Right ventricle myocardium inferior (tissue), 1 donor: ENCODE results near the gene ZNF3. TPM values are rescaled to one million over a fixed set of nuclear protein-coding genes. Genes with fewer than 3 reads are reported as not detected.

Experiments used
- ATAC-seq: fragments of 200-7000 bp; cut with Tn5 transposase; one replicate; pipeline ENCODE4 v1.9.1; 2020; ENCODE audit warnings: mild to moderate bottlenecking, moderate library complexity
- DNase-seq: peaks from one replicate; pipeline ENCODE4 v3.0.0; 2021; ENCODE audit errors: missing footprints
- intact Hi-C: fragments of 100-400 bp; cut with DNase I; formaldehyde crosslinking; loops from one replicate; pipeline ENCODE4 v1.11.0; 2022
- total RNA-seq: library from RNA; stranded (reverse); fragmentation: NEBNext Ultra II Directional; extraction: Animal tissue kit (Norgen Biotek cat#: 25700); gene quantifications from one replicate; pipeline ENCODE4 v1.2.1, GENCODE V29; 2021
- donor health status: DM: no; HTN: yes; CAD: no; lungs with severe emphysema.

ZNF3 gene
- total RNA-seq, 1 donor from 2014 or later = 14.6 TPM

DNA sequence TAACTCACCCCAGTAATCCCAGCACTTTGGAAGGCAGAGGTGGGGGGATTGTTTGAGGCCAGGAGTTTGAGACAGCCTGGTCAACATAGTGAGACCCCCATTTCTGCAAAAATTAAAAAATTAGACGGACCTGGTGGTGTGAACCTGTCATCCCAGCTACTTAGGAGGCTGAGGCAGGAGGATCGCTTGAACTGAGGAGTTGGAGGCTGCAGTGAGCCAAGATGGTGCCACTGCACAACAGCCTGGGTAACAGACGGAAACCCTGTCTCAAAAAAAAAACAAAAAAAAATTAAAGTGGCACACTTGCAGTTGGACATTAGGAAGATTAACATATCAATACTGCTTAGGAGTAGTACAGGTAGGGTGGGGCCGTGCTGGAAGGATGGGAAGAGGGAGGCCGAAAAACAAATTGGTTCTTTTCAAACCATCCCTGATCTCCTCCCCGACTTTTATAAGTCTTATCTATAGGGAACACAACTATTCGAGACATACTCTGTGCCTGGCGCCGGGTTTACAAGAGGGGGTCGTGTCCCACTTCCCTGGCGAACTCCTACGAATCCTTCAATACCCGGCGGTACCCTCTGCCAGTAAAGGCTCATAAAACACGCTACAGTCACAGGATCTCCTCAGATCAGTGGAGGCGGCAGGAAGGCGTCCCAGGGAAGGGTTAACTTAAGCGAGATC, 37.0 kb upstream of the ZNF3 start:
- ATAC-seq (no peak), DNase-seq (no peak)
- intact Hi-C loops = loop anchor here (1.0 kb wide), 1 partner anchor 18 kb away; no protein-coding TSS in a partner anchor

DNA sequence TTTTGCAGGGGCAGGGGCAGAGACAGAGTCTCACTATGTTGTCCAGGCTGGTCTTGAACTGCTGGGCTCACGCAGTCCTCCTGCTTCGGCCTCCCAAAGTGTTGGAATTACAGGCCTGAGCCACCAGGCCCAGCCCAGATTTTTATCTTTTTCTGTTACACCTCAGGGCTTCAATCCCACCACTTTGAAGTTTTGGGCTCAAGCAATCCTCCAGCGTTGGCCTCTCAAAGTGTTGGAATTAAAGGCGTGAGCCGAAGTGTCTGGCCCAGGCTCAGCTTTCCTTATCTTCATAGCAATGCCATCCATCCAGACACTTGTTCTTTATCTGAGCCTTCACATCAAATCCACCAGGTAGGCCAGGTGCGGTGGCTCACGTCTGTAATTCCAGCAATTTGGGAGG, 33.5 kb upstream of the ZNF3 start:
- intact Hi-C loops = no loop called here
- DNase-seq (no peak), ATAC-seq (no peak)

DNA sequence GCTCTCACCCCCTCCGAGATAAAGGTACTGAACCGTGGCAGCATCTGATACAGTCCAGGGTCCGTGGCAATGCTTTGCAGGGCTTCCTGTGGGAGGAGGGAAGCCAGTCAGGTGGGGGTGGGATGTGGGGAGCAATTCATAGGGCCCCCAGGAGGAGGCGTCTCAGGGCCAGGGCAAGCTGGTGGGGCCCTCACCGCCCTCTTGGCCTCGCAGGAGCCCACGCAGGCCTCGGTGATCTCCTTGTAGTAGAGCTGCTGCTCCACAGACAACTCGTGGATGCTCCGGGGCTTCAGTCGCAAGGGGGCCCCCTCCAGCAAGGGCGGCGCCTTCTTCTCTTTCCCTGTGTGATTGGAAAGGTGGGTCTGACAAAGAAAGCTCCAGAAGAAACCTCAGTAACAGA, 30.4 kb upstream of the ZNF3 start:
- ATAC-seq = no peak
- intact Hi-C loops = no loop called here

DNA sequence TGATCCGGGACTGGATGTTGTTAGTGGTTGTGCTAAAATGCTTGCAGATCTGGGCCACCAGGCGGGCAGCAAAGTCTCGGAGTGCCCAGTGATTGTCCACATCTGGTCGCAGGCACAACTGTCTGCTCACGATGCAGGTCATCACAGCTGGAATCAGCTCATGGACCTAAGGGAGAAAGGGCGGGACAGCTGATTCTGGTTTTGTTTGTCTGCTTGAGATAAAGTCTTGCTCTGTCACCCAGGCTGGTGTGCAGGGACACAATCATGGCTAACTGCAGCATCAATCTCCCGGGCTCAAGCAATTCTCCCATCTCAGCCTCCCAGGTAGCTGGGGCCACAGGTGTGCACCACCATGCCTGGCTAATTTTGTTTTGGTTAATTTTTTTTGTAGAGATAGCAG, 29.6 kb upstream of the ZNF3 start:
- ATAC-seq = no peak
- intact Hi-C loops = no loop called here

More for the DNA sequence above, 30.4 kb upstream of the ZNF3 start:
- DNase-seq = no peak

DNA sequence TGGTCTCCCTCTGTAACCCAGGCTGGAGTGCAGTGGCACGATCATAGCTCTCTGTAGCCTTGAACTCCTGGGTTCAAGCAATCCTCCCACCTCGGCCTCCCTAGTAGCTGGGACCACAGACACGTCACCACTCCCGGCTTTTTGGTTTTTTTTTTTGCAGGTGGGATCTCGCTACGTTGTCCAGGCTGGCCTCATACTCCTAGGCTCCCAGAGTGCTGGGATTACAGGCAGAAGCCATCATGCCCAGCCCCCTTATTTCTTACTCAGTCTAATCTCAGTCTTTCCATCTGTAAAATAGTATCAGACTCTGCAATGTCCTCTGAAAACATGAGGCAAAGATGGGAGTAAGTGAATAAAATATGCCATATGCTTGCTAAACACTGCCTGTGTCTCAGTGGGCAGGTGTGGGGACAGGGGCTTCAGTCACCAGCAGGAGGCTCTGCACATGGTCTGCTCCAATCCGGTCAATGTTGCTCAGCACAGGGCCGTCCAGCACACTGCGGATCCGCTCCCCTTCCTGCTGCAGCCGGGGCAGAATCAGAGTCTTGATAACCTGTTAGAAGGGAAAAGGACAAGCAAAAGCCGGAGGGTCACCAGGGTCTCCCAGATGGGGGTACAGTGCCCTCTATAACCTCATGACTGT, 28.1 kb upstream of the ZNF3 start:
- no peak for DNase-seq
- intact Hi-C loops = no loop called here
- no peak for ATAC-seq

More for the DNA sequence above, 29.6 kb upstream of the ZNF3 start:
- no peak for DNase-seq

DNA sequence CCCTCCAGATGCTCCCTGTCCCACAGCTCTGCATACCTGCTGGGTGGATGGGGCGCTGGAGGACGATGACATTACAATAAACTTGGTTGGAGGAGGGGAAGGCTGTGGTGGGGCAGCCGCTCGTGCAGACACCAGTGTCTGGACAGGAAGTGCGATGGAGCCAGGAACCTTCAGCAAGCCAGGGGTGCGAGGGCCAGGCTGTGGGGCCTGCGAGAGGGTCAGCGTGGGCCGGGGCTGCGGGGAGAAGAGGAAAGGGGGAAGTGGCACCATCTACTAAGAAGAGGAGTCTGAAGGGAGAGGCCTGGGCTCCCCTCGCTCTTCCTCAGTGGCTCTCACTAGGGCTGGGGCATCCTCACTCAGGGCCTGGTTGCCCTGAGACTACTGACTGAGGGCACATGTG, 26.4 kb upstream of the ZNF3 start:
- intact Hi-C loops = no loop called here
- ATAC-seq = no peak
- DNase-seq = no peak

DNA sequence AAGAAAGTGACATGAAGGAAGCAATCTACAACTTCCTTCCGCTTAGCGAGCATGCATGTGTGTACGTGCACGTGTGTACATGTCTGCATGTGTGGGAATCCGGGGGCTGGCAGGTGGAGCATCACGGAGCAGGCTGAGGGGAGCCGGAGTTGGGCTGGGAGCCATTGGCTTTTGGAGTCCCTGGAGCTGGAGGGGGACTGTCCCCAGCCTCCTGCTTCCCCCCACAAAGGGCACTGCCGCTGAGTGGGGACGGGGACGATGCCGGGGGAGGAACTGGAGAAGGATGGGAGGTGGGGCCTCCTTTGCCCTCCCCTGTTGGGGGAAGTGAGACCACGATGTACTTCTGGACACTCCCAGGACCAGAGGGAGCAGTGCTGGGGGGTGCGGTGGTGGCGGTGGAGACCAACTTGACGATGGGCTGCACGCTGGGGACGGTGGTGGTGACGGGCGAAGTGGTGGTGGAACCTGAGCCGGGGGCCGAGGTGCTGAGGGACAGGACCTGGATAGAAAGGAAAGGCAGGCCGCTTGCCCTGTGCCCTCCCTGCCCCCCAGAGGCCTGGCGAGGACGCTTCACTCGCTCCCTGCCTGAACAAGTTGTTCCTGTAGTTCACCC, 25.7 kb upstream of the ZNF3 start:
- DNase-seq (no peak), ATAC-seq (no peak)
- intact Hi-C loops = no loop called here

DNA sequence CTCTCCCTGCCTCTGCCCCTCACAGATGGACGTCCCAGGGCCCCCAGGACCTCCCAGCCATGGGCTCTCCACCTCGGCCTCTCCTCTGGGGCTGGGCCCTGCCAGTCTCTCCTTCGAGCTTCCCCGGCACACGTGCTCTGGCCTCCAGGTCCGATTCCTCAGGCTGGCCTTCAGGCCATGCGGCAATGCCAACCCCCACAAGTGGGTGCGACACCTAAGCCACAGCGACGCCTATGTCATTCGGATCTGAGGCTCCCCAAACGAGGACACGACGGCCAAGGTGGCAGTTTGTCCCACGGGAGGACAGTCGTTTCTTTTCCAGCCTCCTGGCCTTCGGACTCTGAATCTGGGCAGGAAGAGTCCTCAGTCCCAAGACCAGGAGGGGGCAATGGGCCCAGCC, 25.1 kb upstream of the ZNF3 start:
- ATAC-seq = no peak
- no peak for DNase-seq
- intact Hi-C loops = no loop called here

DNA sequence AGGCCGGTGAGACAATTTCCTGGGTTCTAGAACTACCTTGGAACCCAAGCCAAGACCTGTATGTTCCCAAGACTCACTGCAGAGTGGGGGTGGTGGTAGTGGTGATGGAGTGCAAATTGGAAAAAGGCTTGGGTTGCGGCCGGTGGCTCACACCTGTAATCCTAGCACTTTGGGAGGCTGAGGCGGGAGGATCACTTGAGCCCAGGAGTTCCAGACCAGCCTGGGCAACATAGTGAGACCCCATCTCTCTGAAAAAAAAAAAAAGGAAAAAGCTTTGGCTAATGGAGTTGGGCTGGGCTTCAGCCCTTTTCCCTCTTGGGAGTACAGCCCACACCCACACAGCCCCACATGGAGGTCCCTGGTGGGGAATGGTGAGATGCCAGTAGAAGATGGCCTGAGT, 24.0 kb upstream of the ZNF3 start:
- no peak for DNase-seq
- intact Hi-C loops = no loop called here
- no peak for ATAC-seq

DNA sequence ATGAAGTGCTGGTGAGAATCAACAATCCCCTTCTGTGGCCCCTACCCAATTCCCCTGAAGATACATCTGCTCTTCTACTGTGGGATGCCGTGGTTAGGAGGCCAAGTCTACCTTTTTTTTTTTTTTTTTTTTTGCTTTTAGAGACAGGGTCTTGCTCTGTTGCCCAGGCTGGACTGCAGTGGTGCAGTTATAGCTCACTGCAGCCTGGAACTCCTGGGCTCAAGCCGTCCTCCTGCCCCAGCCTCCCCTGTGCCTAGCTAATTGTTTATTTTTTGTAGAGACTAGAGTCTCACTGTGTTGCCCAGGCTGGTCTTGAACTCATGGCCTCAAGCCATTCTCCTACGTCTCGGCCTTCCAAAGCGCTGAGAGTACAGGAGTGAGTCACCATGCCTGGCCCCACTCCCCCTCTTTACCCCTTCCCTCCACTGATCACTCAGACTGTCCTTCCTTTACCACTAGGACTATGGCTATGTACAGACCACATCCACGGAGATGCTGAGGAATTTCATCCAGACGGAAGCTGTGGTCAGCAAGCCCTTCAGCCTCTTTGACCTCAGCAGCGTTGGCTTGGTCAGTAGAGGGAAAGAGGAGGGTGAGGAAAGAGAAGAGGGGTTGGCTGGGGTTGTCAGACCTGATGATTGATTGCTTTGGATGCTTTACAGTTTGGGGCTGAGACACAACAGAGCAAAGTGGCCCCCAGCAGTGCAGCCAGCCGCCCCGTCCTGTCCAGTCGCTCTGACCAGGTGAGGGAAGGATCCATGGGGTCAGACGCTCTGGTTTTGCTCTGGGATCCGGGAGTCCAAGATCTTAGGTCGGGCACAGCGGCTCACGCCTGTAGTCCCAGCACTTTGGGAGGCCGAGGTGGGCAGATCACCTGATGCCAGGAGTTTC, 21.7 kb upstream of the ZNF3 start:
- intact Hi-C loops = no loop called here
- ATAC-seq (no peak), DNase-seq (no peak)

DNA sequence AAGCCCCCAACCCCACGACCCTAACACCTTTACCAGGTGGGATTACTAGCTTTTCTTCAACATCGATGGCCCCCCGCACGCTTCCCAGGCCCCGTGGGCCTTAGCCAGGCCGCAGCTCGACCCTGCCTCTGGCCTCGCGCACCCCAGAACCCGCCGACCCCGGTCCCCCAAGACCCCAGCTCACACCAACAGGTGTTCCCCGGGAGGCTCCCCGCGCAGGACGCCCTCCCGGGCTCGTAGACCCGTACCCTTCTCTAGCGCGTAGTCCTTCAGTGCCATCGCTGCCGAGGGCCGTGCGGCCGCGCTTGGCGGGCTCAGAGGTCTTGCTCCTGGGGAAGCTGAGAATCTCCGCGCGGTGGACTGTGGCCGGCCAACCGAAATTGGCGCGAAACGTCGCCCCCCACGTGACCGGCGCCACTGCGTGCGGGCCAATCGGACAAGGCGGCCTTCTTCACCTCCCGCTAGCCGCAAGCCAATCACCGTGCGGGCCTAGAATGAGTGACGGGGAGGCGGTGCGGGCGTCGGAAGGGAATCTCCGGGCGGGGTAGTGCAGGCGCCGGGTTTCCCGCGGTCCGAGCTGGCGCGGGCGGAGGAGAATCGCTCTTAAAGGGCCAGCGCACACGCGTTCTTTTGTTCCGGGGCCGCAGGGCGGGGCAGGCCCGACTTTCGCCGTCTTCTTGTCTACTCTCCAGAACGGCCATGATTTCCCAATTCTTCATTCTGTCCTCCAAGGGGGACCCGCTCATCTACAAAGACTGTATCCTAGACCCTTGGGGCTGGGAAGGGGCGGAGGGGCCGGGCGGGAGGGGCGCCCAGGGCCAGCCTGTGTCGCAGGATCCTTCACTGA, 19.7 kb upstream of the ZNF3 start, which contains the start of the genes AP4M1 and MCM7:
AP4M1 (plus strand) TSS at position 628 of the 847 bp plus-strand sequence; CDS start at position 700, 72 bp downstream.
MCM7 (minus strand) TSS at position 382 of the 847 bp plus-strand sequence; CDS start at position 279, 103 bp downstream.
- intact Hi-C loops = loop anchor here (1.0 kb wide), 1 partner anchor 52 kb away; the partner anchor contains the start of gene ZSCAN21
- peak; percentile 100 for DNase-seq
- ATAC-seq = peak; percentile 97

DNA sequence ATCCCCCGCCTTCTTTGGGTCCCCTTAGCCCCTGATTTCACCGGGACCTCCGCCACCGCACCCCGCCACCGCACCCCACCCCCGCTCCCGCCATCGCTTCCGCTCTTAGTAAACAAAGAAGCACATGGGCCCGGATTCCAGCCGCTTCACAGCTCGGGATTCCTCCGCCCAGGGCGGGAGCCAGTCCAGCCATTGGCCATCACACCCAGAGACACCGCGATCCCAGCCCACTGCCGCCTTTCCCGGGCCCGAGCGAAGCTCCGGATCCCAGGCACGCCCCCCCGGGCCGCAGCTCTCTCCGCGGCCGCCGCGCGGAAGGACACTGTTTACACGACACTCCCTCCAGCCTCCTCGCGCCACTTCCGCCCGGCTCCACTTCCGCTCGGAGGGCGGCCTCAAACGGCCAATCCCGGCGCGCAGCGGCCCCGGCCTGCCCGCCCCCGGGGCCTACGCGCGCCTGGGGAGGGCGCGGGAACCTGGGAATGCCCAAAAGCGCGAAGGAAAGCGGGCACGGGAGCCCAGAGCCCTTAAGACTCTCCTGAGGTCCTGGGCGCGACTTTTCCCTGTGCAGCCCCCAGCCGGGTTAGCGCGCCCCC, 19.0 kb upstream of the ZNF3 start:
- ATAC-seq (peak; percentile 92), DNase-seq (peak; percentile 96)
- intact Hi-C loops = loop anchor here (1.0 kb wide), 3 partner anchors 18 to 51 kb away; partner anchors contain the start of genes CNPY4, TAF6 and ZSCAN21

DNA sequence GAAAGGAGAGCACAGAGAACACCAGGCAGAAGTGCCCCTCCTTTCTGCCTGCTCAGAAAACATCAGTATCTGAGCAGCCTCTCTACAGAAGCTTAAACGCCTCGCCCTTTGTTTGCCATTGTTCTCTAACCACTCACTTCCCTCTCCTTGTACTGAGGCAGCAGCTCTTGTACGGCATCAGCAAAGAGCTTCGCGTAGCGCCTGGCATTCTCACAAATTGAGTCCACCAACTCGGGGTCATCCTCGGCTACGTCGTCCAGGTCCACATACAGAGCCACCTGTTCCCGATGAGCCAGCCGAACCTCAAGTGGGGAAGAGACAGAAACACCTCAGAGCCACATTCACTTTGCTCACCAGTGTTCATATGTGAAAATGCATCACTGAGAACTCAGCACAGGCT, 17.9 kb upstream of the ZNF3 start:
- ATAC-seq = no peak
- intact Hi-C loops = no loop called here
- no peak for DNase-seq

DNA sequence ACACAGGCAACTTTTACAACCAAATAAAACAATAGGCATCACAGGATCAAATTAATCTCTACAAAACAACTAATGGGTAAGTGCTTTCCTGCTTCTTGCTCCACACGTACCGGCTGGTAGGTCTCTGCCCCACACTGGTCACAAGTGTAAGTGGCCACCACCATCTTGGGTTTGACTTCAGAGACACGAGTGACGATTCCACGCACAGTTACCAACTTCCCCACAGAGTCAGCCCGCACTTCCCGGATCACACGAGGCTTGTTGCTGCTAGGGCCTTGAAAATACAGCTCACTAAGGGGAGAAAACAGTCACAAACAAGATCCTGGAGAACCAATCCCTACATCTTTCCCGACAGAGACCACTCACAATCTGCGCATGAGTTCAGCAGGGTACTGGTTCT, 17.4 kb upstream of the ZNF3 start:
- ATAC-seq = no peak
- DNase-seq = no peak
- intact Hi-C loops = no loop called here

DNA sequence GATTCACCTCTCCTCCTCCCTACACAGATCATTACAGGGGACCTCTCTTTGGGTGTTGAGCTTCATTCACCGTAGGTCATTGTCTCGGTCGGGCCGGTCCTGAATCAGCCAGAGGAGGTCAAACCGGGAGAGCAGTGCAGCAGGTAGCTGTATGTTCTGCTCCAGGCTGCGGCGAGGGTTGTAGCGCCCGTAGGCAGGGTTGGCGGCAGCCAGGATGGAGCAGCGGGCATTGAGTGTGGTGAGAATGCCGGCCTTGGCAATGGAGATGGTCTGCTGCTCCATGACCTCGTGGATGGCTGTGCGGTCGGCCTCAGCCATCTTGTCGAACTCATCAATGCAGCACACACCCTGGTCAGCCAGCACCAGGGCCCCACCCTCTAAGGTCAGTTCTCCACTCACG, 14.2 kb upstream of the ZNF3 start:
- intact Hi-C loops = no loop called here

DNA sequence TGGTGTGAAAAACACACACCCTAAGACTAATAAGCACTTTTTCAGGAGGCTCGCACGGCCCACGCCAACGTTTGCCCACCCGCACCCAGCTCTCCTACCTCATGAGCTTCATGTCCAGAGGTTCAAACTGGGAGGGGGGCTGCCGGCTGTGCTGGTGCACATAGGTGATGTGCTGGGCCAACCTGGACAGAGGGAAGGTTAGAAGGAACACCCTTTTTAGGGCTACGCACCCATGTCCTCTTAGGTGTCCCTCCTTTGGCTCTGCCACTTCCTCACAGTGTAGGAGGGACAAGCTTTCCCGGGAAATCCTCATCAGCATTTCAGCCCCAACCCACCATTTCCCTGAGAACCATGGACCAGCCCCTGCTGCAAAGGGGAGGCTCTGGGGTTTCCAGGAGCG, 13.8 kb upstream of the ZNF3 start:
- intact Hi-C loops = no loop called here
- ATAC-seq = no peak

More for the DNA sequence above, 14.2 kb upstream of the ZNF3 start:
- DNase-seq (no peak), ATAC-seq (no peak)

DNA sequence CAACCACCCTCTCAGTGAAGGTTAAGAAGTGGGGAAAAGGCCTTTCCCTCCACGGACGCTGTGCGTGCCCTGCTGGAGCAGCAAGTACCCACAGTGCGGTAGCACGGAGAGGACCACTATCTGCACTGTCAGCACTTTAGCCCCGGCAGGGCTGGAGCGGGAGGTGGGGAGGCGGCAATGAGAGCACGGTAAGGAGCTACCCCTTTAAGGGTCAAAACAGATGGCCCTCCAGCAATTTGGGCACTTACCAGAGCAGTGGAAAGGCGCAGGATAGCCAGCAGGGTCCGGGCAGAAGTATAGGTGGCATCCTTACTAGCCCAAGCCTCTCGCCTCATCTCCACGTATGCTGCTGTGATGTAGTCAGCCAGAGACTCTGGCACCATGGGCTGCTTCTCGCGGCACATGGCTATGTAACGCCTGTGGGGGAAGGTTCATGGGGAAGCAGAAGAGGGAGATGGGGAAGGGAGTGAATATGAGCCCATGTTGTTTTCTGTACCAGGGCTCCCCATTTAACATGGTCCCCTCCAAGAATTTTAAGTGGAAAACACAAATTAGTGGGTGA, 12.5 kb upstream of the ZNF3 start:
- DNase-seq = no peak
- intact Hi-C loops = loop anchor here (5.0 kb wide), 1 partner anchor 33 kb away; the partner anchor contains the start of gene MBLAC1
- no peak for ATAC-seq

More for the DNA sequence above, 13.8 kb upstream of the ZNF3 start:
- DNase-seq = no peak
